Neural crest cell (in vitro differentiated cells): ENCODE data around the gene MYH9. TPM values are rescaled to one million over a fixed set of nuclear protein-coding genes. Genes with fewer than 3 reads are reported as not detected.

ENCODE experiments used
- DNase-seq: peaks from one replicate; pipeline ENCODE4 v3.0.0; 2021; ENCODE audit warnings: low read depth, mixed read lengths, low spot score
- H3K27ac Mint-ChIP-seq: one replicate; pipeline ENCODE4 v1.8.0; 2021; ENCODE audit warnings: mild to moderate bottlenecking, mixed read lengths; ENCODE audit not compliant: unreplicated experiment
- H3K27me3 Mint-ChIP-seq: 2 replicates; pipeline ENCODE4 v1.8.0; 2021; ENCODE audit warnings: low read depth, mild to moderate bottlenecking, mixed read lengths
- H3K36me3 Mint-ChIP-seq: 2 replicates; pipeline ENCODE4 v1.8.0; 2021; ENCODE audit warnings: low read depth, mild to moderate bottlenecking, mixed read lengths
- H3K4me1 Mint-ChIP-seq: 2 replicates; pipeline ENCODE4 v1.8.0; 2021; ENCODE audit warnings: mixed read lengths
- H3K4me3 Mint-ChIP-seq: one replicate; pipeline ENCODE4 v1.8.0; 2021; ENCODE audit warnings: mild to moderate bottlenecking, mixed read lengths
- H3K9me3 Mint-ChIP-seq: 2 replicates; pipeline ENCODE4 v1.8.0; 2021; ENCODE audit warnings: mixed read lengths
- total RNA-seq: library from RNA; stranded (reverse); gene quantifications from 2 replicates; pipeline ENCODE4 v1.2.1, GENCODE V29; 2021
- TF ChIP-seq, protein P1 (sequence below): fragments of 200-600 bp; sonication (generic); conservative IDR thresholded peaks from 2 replicates; pipeline ENCODE4 v1.5.0; 2021; ENCODE audit warnings: antibody characterized with exemption, mild to moderate bottlenecking

MYH9 gene
- total RNA-seq, 1 donor from 2014 or later, result 160 TPM

DNA sequence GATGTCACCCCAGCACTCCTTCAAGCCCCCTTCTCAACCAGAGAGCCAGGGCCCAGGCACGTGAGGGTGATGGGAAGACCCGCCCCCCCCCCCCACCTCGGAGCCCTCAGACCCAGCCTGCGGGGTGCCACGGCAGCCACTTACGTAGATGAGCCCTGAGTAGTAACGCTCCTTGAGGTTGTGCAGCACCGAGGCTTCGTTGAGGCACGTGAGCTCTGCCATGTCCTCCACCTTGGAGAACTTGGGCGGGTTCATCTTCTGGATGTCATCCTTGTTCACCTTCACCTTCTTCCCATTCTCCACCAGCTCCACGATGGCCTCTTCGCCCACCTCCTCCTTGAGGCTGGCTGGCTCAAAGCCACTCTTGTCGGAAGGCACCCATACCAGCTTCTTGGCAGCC is 39.0 kb downstream of the MYH9 start:
- H3K27ac Mint-ChIP-seq, result peak overlapping the region; percentile 43
- H3K4me1 Mint-ChIP-seq, result peaks cover 48% of the 10 kb centered on the region
- H3K9me3 Mint-ChIP-seq, result no peaks in the 10 kb centered on the region
- peaks cover 7% of the 10 kb centered on the region for H3K36me3 Mint-ChIP-seq
- no peaks in the 10 kb centered on the region for H3K27me3 Mint-ChIP-seq
- H3K4me3 Mint-ChIP-seq, result no peak overlapping the region
- DNase-seq, result no peak
- TF ChIP-seq, protein P1, sequence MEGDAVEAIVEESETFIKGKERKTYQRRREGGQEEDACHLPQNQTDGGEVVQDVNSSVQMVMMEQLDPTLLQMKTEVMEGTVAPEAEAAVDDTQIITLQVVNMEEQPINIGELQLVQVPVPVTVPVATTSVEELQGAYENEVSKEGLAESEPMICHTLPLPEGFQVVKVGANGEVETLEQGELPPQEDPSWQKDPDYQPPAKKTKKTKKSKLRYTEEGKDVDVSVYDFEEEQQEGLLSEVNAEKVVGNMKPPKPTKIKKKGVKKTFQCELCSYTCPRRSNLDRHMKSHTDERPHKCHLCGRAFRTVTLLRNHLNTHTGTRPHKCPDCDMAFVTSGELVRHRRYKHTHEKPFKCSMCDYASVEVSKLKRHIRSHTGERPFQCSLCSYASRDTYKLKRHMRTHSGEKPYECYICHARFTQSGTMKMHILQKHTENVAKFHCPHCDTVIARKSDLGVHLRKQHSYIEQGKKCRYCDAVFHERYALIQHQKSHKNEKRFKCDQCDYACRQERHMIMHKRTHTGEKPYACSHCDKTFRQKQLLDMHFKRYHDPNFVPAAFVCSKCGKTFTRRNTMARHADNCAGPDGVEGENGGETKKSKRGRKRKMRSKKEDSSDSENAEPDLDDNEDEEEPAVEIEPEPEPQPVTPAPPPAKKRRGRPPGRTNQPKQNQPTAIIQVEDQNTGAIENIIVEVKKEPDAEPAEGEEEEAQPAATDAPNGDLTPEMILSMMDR, result no peak

- Mint-ChIP-seq H3K9me3 (no peaks in the 10 kb centered on the region), H3K4me1 (peaks cover 45% of the 10 kb centered on the region), H3K27ac (peak overlapping the region; percentile 75), H3K4me3 (no peak overlapping the region), H3K27me3 (no peaks in the 10 kb centered on the region), H3K36me3 (peaks cover 10% of the 10 kb centered on the region)
- DNase-seq, result no peak
- TF ChIP-seq, protein P1, result no peak
These were observed 40.7 kb downstream of the MYH9 start for GRCh38 chr22:36347094-36347493.

- TF ChIP-seq, protein P1, result no peak
- Mint-ChIP-seq H3K4me3 (peak overlapping the region; percentile 47), H3K27me3 (no peaks in the 10 kb centered on the region), H3K4me1 (peaks cover 40% of the 10 kb centered on the region), H3K27ac (no peak overlapping the region), H3K36me3 (peaks cover 19% of the 10 kb centered on the region), H3K9me3 (no peaks in the 10 kb centered on the region)
- DNase-seq, result no peak
These were observed 43.5 kb downstream of the MYH9 start for GRCh38 chr22:36344106-36344827.

- H3K9me3 Mint-ChIP-seq, result no peaks in the 10 kb centered on the region
- peaks cover 19% of the 10 kb centered on the region for H3K36me3 Mint-ChIP-seq
- TF ChIP-seq, protein P1, result no peak
- no peaks in the 10 kb centered on the region for H3K27me3 Mint-ChIP-seq
- no peak for DNase-seq
- peak overlapping the region; percentile 47 for H3K4me3 Mint-ChIP-seq
- peaks cover 44% of the 10 kb centered on the region for H3K4me1 Mint-ChIP-seq
- H3K27ac Mint-ChIP-seq, result no peak overlapping the region
These were observed 44.1 kb downstream of the MYH9 start for GRCh38 chr22:36343720-36344105.

DNA sequence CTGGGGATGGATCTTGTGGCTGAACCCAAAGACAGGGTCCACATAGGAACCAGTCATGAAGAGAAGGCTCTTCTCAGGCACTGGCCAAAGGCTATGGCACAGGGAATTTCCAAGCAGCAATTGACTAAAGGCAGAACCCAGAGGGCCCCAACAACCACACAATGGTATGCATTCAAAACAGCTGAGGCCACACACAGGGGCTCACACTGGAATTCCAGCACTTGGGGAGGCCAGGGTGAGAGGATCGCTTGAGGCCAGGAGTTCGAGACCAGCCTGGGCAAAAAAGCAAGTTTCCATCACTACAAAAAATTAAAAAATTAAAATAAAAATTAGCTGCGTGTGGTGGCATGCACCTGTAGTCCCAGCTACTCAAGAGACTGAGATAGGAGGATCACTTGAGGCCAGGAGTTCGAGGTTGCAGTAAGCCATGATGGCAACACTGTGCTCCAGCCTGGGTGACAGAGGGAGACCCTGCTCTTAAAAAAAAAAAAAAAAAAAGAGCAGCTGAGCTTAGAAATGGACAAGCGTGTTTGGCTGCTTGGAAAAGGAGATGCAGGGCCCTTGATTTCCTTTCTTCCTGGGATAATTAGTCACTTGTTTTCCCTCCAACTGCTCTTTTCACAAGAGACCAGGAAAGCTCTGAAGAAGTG is 44.6 kb downstream of the MYH9 start:
- DNase-seq, result no peak
- TF ChIP-seq, protein P1, result no peak
- H3K36me3 Mint-ChIP-seq, result peaks cover 19% of the 10 kb centered on the region

More for the DNA sequence above, 44.6 kb downstream of the MYH9 start:
- H3K4me3 Mint-ChIP-seq, result peak overlapping the region; percentile 47
- no peaks in the 10 kb centered on the region for H3K9me3 Mint-ChIP-seq
- peaks cover 44% of the 10 kb centered on the region for H3K4me1 Mint-ChIP-seq
- no peaks in the 10 kb centered on the region for H3K27me3 Mint-ChIP-seq
- no peak overlapping the region for H3K27ac Mint-ChIP-seq
